K562 (cell line): ENCODE measurements around the gene SNCB. TPM values are rescaled to one million over a fixed set of nuclear protein-coding genes. Genes with fewer than 3 reads are reported as not detected.

Experiments used
- ATAC-seq: fragments of 200-7000 bp; cut with Tn5 transposase; 3 replicates; pipeline ENCODE4 v1.9.1; 2020; ENCODE audit warnings: moderate library complexity
- BruUV-seq: library from RNA; stranded (reverse); fragments of 400-500 nt; replicated peaks from 2 replicates; lab custom pipeline; 2021; lab: Mats Ljungman, UMichigan
- CTCF ChIA-PET: fragments of 300-600 bp; formaldehyde crosslinking; extraction: SDS; loops from one replicate; lab custom pipeline; 2021; ENCODE audit warnings: low intra/inter-chr PET ratio; lab: Yijun Ruan, JAX
- POLR2A ChIA-PET: fragments of 300-600, 350-650 bp; sonication (Branson Sonifier 250); formaldehyde crosslinking; extraction: SDS; loops from one replicate; lab custom pipeline; 2021; ENCODE audit warnings: antibody characterized with exemption, inconsistent platforms; lab: Yijun Ruan, JAX
- DNase-seq, 4 experiments: peaks; one replicate each; pipeline versions ENCODE4 v3.0.0 to v3.0.0-alpha.2; 2011 to 2018; ENCODE audit warnings: low spot score in 3 of 4, mixed read lengths in 3 of 4; ENCODE audit errors: extremely low read depth in 1 of 4
- FAIRE-seq: peaks from 2 replicates; lab custom pipeline; 2011; peaks lifted over from hg19 to GRCh38; lab: Jason Lieb, UNC
- H2AFZ ChIP-seq: 2 replicates; pipeline ENCODE4 v1.6.0; 2011; ENCODE audit warnings: low read depth, low read length, control low read depth, inconsistent platforms
- H3K27ac ChIP-seq: fragments of 200-600 bp; 3 replicates; pipeline ENCODE4 v1.8.0; 2011; ENCODE audit warnings: low read depth, mild to moderate bottlenecking, control low read depth, inconsistent platforms, low read length, moderate library complexity, mixed read lengths; ENCODE audit errors: extremely low read depth
- H3K27me3 ChIP-seq, 2 experiments: fragments of 300-600 bp in 1 of 2; 2 replicates in 1 of 2; 3 replicates in 1 of 2; pipeline versions ENCODE4 v1.6.0 to v1.8.0; 2011; ENCODE audit warnings: inconsistent platforms in 2 of 2, low read length in 2 of 2, mild to moderate bottlenecking in 1 of 2, mixed read lengths in 1 of 2, moderate library complexity in 1 of 2; ENCODE audit not compliant: control insufficient read depth in 2 of 2, insufficient read depth in 2 of 2
- H3K36me3 ChIP-seq: fragments of 300-600 bp; 3 replicates; pipeline ENCODE4 v1.8.0; 2011; ENCODE audit warnings: mild to moderate bottlenecking, low read length, inconsistent platforms; ENCODE audit not compliant: control insufficient read depth, insufficient read depth
- H3K4me1 ChIP-seq, 2 experiments: fragments of 200-600 bp in 1 of 2; replicated peaks in 1 of 2; 2 replicates in 1 of 2; 3 replicates in 1 of 2; pipeline versions ENCODE4 v1.5.1 to v1.8.0; 2011; ENCODE audit warnings: inconsistent platforms in 2 of 2, low read length in 2 of 2, mild to moderate bottlenecking in 1 of 2, mixed read lengths in 1 of 2, moderate library complexity in 1 of 2; ENCODE audit not compliant: control insufficient read depth in 2 of 2, insufficient read depth in 2 of 2
- H3K4me2 ChIP-seq: 2 replicates; pipeline ENCODE4 v1.6.1; 2011; ENCODE audit warnings: low read length, control low read depth, inconsistent platforms, mixed read lengths; ENCODE audit not compliant: insufficient read depth
- H3K4me3 ChIP-seq: fragments of 200-600 bp; sonication (generic), shearing (Covaris generic); 2 replicates; pipeline ENCODE4 v1.5.1; 2016; ENCODE audit warnings: control low read depth, inconsistent platforms
- H3K79me2 ChIP-seq: fragments of 200-600 bp; 3 replicates; pipeline ENCODE4 v1.8.0; 2011; ENCODE audit warnings: low read length, inconsistent platforms; ENCODE audit not compliant: control insufficient read depth, insufficient read depth
- H3K9ac ChIP-seq, 2 experiments: 2 replicates each; pipeline versions ENCODE4 v1.6.0 to v1.6.1; 2011; ENCODE audit warnings: low read depth in 2 of 2, low read length in 2 of 2, control low read depth in 1 of 2, inconsistent platforms in 1 of 2, mild to moderate bottlenecking in 1 of 2, mixed read lengths in 1 of 2; ENCODE audit not compliant: insufficient read depth in 1 of 2
- H3K9me1 ChIP-seq: one replicate; pipeline ENCODE4 v1.6.0; 2011; ENCODE audit warnings: inconsistent platforms, mild to moderate bottlenecking, low read length, moderate library complexity; ENCODE audit not compliant: control insufficient read depth, insufficient read depth
- H3K9me3 ChIP-seq: replicated peaks from 2 replicates; pipeline ENCODE4 v1.5.1; 2011; ENCODE audit warnings: low read depth, low read length, inconsistent platforms; ENCODE audit not compliant: control insufficient read depth, insufficient read depth
- H4K20me1 ChIP-seq: replicated peaks from 2 replicates; pipeline ENCODE4 v1.6.1; 2011; ENCODE audit warnings: low read length, inconsistent platforms, mixed read lengths; ENCODE audit not compliant: control insufficient read depth, insufficient read depth
- CREM ChIP-seq: IDR thresholded peaks from 2 replicates; pipeline ENCODE4 v1.6.1; 2014; ENCODE audit warnings: antibody characterized with exemption, low read depth
- HEY1 ChIP-seq: fragments of 250-450 bp; sonication (Bioruptor Pico); IDR thresholded peaks from 2 replicates; pipeline ENCODE4 v1.5.0; 2020; ENCODE audit warnings: mild to moderate bottlenecking, moderate library complexity, borderline replicate concordance
- RAD51 ChIP-seq: fragments of 450-650 bp; IDR thresholded peaks from 2 replicates; pipeline ENCODE4 v1.7.1; 2016; ENCODE audit warnings: low read depth, mild to moderate bottlenecking, borderline replicate concordance
- WGBS: fragments of 100-300 bp; shearing (Covaris generic); methylation state at CpG from one replicate; pipeline ENCODE4 v1.1.6; 2016; ENCODE audit warnings: low coverage, mixed read lengths; ENCODE audit not compliant: insufficient coverage; ENCODE audit errors: missing lambda C conversion rate; 5-methylcytosine and 5-hydroxymethylcytosine counted together
- in situ Hi-C: fragments of 300-500 bp; cut with MboI; formaldehyde crosslinking; loops from 4 replicates; pipeline ENCODE4 v1.15.0; 2018; ENCODE audit warnings: inconsistent platforms, mixed read lengths
- intact Hi-C: fragments of 100-400 bp; cut with micrococcal nuclease; formaldehyde crosslinking; loops from 2 replicates; pipeline ENCODE4 v1.14.2; 2022
- polyA plus RNA-seq, 8 experiments: library from polyadenylated mRNA; depleted of rRNA in 4 of 8; stranded (reverse) in 5 of 8; unstranded in 3 of 8; fragments of >200 nt; fragmentation: Nextera tagmentation in 2 of 8; fragmentation: Illumina TruSeq in 1 of 8; extraction: Ambion mirVana in 2 of 8; extraction: Trizol in 1 of 8; gene quantifications; 2 replicates each; pipeline versions ENCODE4 v1.2.1 to v1.2.3, GENCODE V29; 2011 to 2014; ENCODE audit warnings: inconsistent platforms in 1 of 8, missing spikeins in 1 of 8
- total RNA-seq, 7 experiments: library from RNA; depleted of rRNA in 6 of 7; stranded (reverse); fragments of >200 nt in 6 of 7; fragmentation: Illumina TruSeq in 2 of 7; extraction: Trizol in 2 of 7; gene quantifications; 2 replicates each; pipeline versions ENCODE4 v1.2.1 to v1.2.3, GENCODE V29; 2011 to 2021; ENCODE audit warnings: low replicate concordance in 1 of 7
- TF ChIP-seq, protein P1 (sequence below): sonication (generic); formaldehyde crosslinking; IDR thresholded peaks from 2 replicates; pipeline ENCODE4 v1.8.0; 2022; ENCODE audit warnings: missing genetic modification reagents, mild to moderate bottlenecking, borderline replicate concordance

SNCB gene
- total and polyA plus RNA-seq, 9 of the 15 experiments (the other 6 are each of a cell fraction or from before 2014, with no cell fraction given) = not detected

DNA sequence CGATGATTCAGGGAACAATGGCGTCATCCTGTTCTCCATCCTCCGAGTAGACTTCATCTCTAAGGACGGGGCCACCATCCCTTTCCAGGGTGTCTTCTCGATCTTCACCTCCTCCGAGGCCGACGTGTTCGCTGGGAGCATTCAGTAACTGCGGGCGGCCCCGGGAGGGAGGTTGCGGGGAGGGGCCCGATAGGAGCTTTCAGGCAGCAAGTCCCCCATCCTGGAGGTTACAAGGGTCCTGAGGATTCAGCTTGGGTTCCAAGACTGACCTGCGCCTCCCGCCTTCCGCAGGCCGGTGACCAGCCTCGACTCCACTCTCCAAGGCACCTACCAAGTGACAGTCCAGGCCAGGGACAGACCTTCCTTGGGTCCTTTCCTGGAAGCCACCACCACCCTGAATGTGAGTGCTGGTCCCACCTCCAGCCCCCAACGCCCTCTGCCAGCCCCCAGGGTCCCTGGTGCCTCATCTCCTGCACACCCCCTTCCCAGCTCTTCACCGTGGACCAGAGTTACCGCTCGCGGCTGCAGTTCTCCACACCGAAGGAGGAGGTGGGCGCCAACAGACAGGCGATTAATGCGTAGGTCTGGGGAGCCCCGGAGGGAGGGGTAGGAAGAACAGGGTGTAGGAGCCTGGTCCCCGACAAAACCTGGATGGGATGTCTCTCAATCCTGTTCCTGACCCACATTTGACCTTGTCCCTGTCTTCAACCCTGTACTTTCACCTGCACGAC is 41.1 kb downstream of the SNCB start:
- FAIRE-seq (no peak), ATAC-seq (no peak)
- H3K79me2 ChIP-seq = no peaks in the 10 kb centered on the region
- H3K9me3 ChIP-seq = peaks cover 13% of the 10 kb centered on the region
- H3K27ac ChIP-seq = no peak overlapping the region
- H4K20me1 ChIP-seq = no peaks in the 10 kb centered on the region
- intact Hi-C loops = no loop called here
- no peak for TF ChIP-seq RAD51
- TF ChIP-seq HEY1 (CRISPR knock-in tag) = no peak
- TF ChIP-seq, protein P1, sequence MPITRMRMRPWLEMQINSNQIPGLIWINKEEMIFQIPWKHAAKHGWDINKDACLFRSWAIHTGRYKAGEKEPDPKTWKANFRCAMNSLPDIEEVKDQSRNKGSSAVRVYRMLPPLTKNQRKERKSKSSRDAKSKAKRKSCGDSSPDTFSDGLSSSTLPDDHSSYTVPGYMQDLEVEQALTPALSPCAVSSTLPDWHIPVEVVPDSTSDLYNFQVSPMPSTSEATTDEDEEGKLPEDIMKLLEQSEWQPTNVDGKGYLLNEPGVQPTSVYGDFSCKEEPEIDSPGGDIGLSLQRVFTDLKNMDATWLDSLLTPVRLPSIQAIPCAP (CRISPR knock-in tag) = no peak
- no peak for TF ChIP-seq CREM
- TF ChIP-seq, all 486 proteins: peak for 0
- Histone ChIP-seq H3K9me1 (no peaks in the 10 kb centered on the region), H3K27me3 (peaks cover 6 to 33% of the 10 kb centered on the region in 2 experiments; a peak in 4 of 5 replicates), H2AFZ (no peak overlapping the region), H3K4me1 (peaks cover 0 to 8% of the 10 kb centered on the region in 2 experiments; a peak in 1 of 5 replicates), H3K4me3 (no peak overlapping the region), H3K9ac (peak overlapping the region in 1 of 2 experiments; percentile 24; a peak in 1 of 4 replicates), H3K36me3 (no peaks in the 10 kb centered on the region), H3K4me2 (no peak overlapping the region)
- ChIA-PET CTCF (interaction anchor here (1.3 kb wide), 1 partner anchor 11 kb away, joined by 3 read pairs; no protein-coding TSS in a partner anchor), POLR2A (interaction anchor here (0.7 kb wide), 1 partner anchor 10 kb away, joined by 4 read pairs; no protein-coding TSS in a partner anchor)
- in situ Hi-C loops = loop anchor here (25.0 kb wide), 1 partner anchor 852 kb away; no protein-coding TSS in a partner anchor
- no TSS peak for BruUV-seq
- 14% methylated on average over 30 of the region's 31 CpGs for WGBS
- no peak for DNase-seq
